Measurements from ENCODE around the gene TM9SF4. TPM values are rescaled to one million over a fixed set of nuclear protein-coding genes. Genes with fewer than 3 reads are reported as not detected.

TM9SF4 gene
- polyA plus RNA-seq, 3 donors: 49.7 to 78.5 (median 78.3) TPM

GRCh38 chr20:32110727-32111126 lies 1.2 kb downstream of the TM9SF4 start:
- TF ChIP-seq, protein P1, sequence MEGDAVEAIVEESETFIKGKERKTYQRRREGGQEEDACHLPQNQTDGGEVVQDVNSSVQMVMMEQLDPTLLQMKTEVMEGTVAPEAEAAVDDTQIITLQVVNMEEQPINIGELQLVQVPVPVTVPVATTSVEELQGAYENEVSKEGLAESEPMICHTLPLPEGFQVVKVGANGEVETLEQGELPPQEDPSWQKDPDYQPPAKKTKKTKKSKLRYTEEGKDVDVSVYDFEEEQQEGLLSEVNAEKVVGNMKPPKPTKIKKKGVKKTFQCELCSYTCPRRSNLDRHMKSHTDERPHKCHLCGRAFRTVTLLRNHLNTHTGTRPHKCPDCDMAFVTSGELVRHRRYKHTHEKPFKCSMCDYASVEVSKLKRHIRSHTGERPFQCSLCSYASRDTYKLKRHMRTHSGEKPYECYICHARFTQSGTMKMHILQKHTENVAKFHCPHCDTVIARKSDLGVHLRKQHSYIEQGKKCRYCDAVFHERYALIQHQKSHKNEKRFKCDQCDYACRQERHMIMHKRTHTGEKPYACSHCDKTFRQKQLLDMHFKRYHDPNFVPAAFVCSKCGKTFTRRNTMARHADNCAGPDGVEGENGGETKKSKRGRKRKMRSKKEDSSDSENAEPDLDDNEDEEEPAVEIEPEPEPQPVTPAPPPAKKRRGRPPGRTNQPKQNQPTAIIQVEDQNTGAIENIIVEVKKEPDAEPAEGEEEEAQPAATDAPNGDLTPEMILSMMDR (IDR thresholded peaks at IDR 0.05): no peak
- Histone ChIP-seq H3K36me3 (replicated peaks in 1 of 2; ENCODE audit: control insufficient read depth in 1 of 2, insufficient read depth in 2 of 2, low read length in 2 of 2) (peaks cover 5 to 11% of the 10 kb centered on the region in 2 donors), H3K9ac (ENCODE audit: insufficient read depth, low read length, poor library complexity, severe bottlenecking) (peak overlapping the region; percentile 82), H3K27ac (ENCODE audit: low read depth in 1 of 2, low read length in 2 of 2) (peak overlapping the region; percentile 91 to 99), H4K20me1 (ENCODE audit: insufficient read depth, low read length) (no peaks in the 10 kb centered on the region), H3K27me3 (ENCODE audit: control insufficient read depth in 2 of 2, insufficient read depth in 2 of 2, low read length in 2 of 2) (no peaks in the 10 kb centered on the region), H3K4me3 (replicated peaks in 1 of 3; ENCODE audit: low read depth in 2 of 3, low read length in 3 of 3) (peak overlapping the region; percentile 81 to 98 (median 81)), H3K79me2 (ENCODE audit: insufficient read depth, low read length) (peaks cover 49% of the 10 kb centered on the region), H2AFZ (ENCODE audit: insufficient read depth, low read depth, low read length, poor library complexity, severe bottlenecking) (no peak overlapping the region), H3K9me3 (replicated peaks in 1 of 2; ENCODE audit: control insufficient read depth in 1 of 2, insufficient read depth in 1 of 2, low read length in 2 of 2) (no peaks in the 10 kb centered on the region), H3K4me1 (ENCODE audit: control insufficient read depth in 1 of 2, insufficient read depth in 2 of 2, low read length in 2 of 2) (peaks cover 55 to 59% of the 10 kb centered on the region in 2 donors), H3K4me2 (replicated peaks; ENCODE audit: extremely low read depth, low read length, poor library complexity, severe bottlenecking) (peak overlapping the region; percentile 92)
- peaks cover 12 to 22% of the 10 kb centered on the region in 2 donors for H3K36me3 Mint-ChIP-seq
- intact Hi-C loops (cut with micrococcal nuclease): loop anchor here (5.0 to 10.0 kb wide), 5 partner anchors 47 to 506 kb away; partner anchors contain the start of genes PLAGL2 (in 2 of the 2), POFUT1 (in 2 of the 2), ASXL1 (in 1 of the 2) and ID1 (in 1 of the 2)
- no peaks in the 10 kb centered on the region for H3K9me3 Mint-ChIP-seq
- peak overlapping the region; percentile 99 to 100 (median 100) for H3K27ac Mint-ChIP-seq
- H3K4me3 Mint-ChIP-seq: peak overlapping the region; percentile 99 to 100
- WGBS (ENCODE audit: insufficient coverage): 33% methylated on average over 3 of the region's 3 CpGs
- no peak for DNase-seq
- H3K4me1 Mint-ChIP-seq: peaks cover 55% of the 10 kb centered on the region
- H3K27me3 Mint-ChIP-seq (ENCODE audit: low read depth in 3 of 3): peaks cover 0 to 2% (median 0%) of the 10 kb centered on the region in 3 donors

DNA sequence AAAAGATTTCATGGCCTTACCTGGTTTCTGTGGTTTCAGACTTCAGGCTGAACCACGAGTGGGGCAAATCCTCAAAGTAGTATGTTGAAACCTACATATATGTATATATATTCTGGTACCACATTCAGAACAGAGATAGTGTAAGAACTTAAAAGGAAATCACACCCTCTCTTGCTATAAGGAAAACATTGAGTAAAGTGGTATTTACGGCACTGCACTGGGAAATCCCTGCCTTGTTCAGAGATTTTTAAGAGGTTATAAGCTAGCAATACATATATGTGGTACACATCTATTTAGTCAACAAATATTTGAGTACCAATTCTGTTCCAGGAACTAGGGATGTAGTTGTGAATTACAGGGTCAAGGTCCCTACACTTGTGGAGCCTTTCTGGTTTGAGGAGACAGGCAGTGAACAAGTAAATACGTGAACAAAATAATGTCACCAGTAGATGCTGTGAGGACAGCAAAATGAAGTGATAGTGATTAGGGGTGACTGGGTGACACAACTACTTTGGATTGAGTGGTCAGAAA lies 1.7 kb downstream of the TM9SF4 start:
- Histone ChIP-seq H3K4me3 (replicated peaks in 1 of 3; ENCODE audit: low read depth in 2 of 3, low read length in 3 of 3) (peak overlapping the region; percentile 81 to 98 (median 81)), H2AFZ (ENCODE audit: insufficient read depth, low read depth, low read length, poor library complexity, severe bottlenecking) (no peak overlapping the region), H3K9ac (ENCODE audit: insufficient read depth, low read length, poor library complexity, severe bottlenecking) (peak overlapping the region; percentile 82), H3K4me1 (ENCODE audit: control insufficient read depth in 1 of 2, insufficient read depth in 2 of 2, low read length in 2 of 2) (peaks cover 59 to 64% of the 10 kb centered on the region in 2 donors), H3K9me3 (replicated peaks in 1 of 2; ENCODE audit: control insufficient read depth in 1 of 2, insufficient read depth in 1 of 2, low read length in 2 of 2) (no peaks in the 10 kb centered on the region), H3K27me3 (ENCODE audit: control insufficient read depth in 2 of 2, insufficient read depth in 2 of 2, low read length in 2 of 2) (no peaks in the 10 kb centered on the region), H3K27ac (ENCODE audit: low read depth in 1 of 2, low read length in 2 of 2) (peak overlapping the region; percentile 91 to 99), H3K4me2 (replicated peaks; ENCODE audit: extremely low read depth, low read length, poor library complexity, severe bottlenecking) (peak overlapping the region; percentile 92), H3K36me3 (replicated peaks in 1 of 2; ENCODE audit: control insufficient read depth in 1 of 2, insufficient read depth in 2 of 2, low read length in 2 of 2) (peaks cover 5 to 11% of the 10 kb centered on the region in 2 donors), H4K20me1 (ENCODE audit: insufficient read depth, low read length) (no peaks in the 10 kb centered on the region), H3K79me2 (ENCODE audit: insufficient read depth, low read length) (peaks cover 54% of the 10 kb centered on the region)
- H3K4me3 Mint-ChIP-seq: peak overlapping the region; percentile 99 to 100
- H3K9me3 Mint-ChIP-seq: no peaks in the 10 kb centered on the region
- peaks cover 14 to 24% of the 10 kb centered on the region in 2 donors for H3K36me3 Mint-ChIP-seq
- DNase-seq: peak in 1 of 3 donors; percentile 28
- H3K4me1 Mint-ChIP-seq: peaks cover 57% of the 10 kb centered on the region
- peak overlapping the region; percentile 99 to 100 (median 100) for H3K27ac Mint-ChIP-seq
- intact Hi-C loops (cut with micrococcal nuclease): loop anchor here (5.0 to 10.0 kb wide), 5 partner anchors 46 to 506 kb away; partner anchors contain the start of genes PLAGL2 (in 2 of the 2), POFUT1 (in 2 of the 2), ASXL1 (in 1 of the 2) and ID1 (in 1 of the 2)
- WGBS (ENCODE audit: insufficient coverage): 20% methylated on average over 1 of the region's 3 CpGs
- TF ChIP-seq, protein P1 (IDR thresholded peaks at IDR 0.05): no peak
- peaks cover 0 to 2% (median 0%) of the 10 kb centered on the region in 3 donors for H3K27me3 Mint-ChIP-seq (ENCODE audit: low read depth in 3 of 3)
